ENCODE data around the gene DDO. TPM values are rescaled to one million over a fixed set of nuclear protein-coding genes. Genes with fewer than 3 reads are reported as not detected.

Gene DDO
- total RNA-seq, 1 experiment from 2014 or later = 1.6 TPM

- H3K4me1 Mint-ChIP-seq (ENCODE audit: low read depth, unreplicated experiment) = peaks cover 30% of the 10 kb centered on the region
- DNase-seq = no peak
- peaks cover 5% of the 10 kb centered on the region for H3K36me3 Mint-ChIP-seq (ENCODE audit: insufficient read depth, unreplicated experiment)
- CTCF ChIA-PET = no interaction called here
- H3K9me3 Mint-ChIP-seq (ENCODE audit: low read depth, unreplicated experiment) = peaks cover 5% of the 10 kb centered on the region
- TF ChIP-seq, protein P1, sequence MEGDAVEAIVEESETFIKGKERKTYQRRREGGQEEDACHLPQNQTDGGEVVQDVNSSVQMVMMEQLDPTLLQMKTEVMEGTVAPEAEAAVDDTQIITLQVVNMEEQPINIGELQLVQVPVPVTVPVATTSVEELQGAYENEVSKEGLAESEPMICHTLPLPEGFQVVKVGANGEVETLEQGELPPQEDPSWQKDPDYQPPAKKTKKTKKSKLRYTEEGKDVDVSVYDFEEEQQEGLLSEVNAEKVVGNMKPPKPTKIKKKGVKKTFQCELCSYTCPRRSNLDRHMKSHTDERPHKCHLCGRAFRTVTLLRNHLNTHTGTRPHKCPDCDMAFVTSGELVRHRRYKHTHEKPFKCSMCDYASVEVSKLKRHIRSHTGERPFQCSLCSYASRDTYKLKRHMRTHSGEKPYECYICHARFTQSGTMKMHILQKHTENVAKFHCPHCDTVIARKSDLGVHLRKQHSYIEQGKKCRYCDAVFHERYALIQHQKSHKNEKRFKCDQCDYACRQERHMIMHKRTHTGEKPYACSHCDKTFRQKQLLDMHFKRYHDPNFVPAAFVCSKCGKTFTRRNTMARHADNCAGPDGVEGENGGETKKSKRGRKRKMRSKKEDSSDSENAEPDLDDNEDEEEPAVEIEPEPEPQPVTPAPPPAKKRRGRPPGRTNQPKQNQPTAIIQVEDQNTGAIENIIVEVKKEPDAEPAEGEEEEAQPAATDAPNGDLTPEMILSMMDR (IDR thresholded peaks at IDR 0.05; ENCODE audit: unreplicated experiment) = no peak
- peaks cover 65% of the 10 kb centered on the region for H3K27me3 Mint-ChIP-seq (ENCODE audit: unreplicated experiment)
- intact Hi-C loops (cut with micrococcal nuclease; ENCODE audit: unreplicated experiment) = no loop called here
- H3K27ac Mint-ChIP-seq (ENCODE audit: unreplicated experiment) = no peak overlapping the region
- BruUV-seq (replicated peaks) = no TSS peak
- H3K4me3 Mint-ChIP-seq (ENCODE audit: low read depth, unreplicated experiment) = no peak overlapping the region
These were observed 55.8 kb downstream of the DDO start for GRCh38 chr6:110359556-110359955.

GRCh38 chr6:110358553-110359160, 56.7 kb downstream of the DDO start:
- no TSS peak for BruUV-seq (replicated peaks)
- H3K36me3 Mint-ChIP-seq (ENCODE audit: insufficient read depth, unreplicated experiment) = peaks cover 5% of the 10 kb centered on the region
- intact Hi-C loops (cut with micrococcal nuclease; ENCODE audit: unreplicated experiment) = no loop called here
- peaks cover 61% of the 10 kb centered on the region for H3K27me3 Mint-ChIP-seq (ENCODE audit: unreplicated experiment)
- CTCF ChIA-PET = no interaction called here
- H3K27ac Mint-ChIP-seq (ENCODE audit: unreplicated experiment) = no peak overlapping the region
- TF ChIP-seq, protein P1 (IDR thresholded peaks at IDR 0.05; ENCODE audit: unreplicated experiment) = no peak
- peak overlapping the region; percentile 27 for H3K4me3 Mint-ChIP-seq (ENCODE audit: low read depth, unreplicated experiment)
- DNase-seq = no peak
- peaks cover 5% of the 10 kb centered on the region for H3K9me3 Mint-ChIP-seq (ENCODE audit: low read depth, unreplicated experiment)
- H3K4me1 Mint-ChIP-seq (ENCODE audit: low read depth, unreplicated experiment) = peaks cover 30% of the 10 kb centered on the region

DNA sequence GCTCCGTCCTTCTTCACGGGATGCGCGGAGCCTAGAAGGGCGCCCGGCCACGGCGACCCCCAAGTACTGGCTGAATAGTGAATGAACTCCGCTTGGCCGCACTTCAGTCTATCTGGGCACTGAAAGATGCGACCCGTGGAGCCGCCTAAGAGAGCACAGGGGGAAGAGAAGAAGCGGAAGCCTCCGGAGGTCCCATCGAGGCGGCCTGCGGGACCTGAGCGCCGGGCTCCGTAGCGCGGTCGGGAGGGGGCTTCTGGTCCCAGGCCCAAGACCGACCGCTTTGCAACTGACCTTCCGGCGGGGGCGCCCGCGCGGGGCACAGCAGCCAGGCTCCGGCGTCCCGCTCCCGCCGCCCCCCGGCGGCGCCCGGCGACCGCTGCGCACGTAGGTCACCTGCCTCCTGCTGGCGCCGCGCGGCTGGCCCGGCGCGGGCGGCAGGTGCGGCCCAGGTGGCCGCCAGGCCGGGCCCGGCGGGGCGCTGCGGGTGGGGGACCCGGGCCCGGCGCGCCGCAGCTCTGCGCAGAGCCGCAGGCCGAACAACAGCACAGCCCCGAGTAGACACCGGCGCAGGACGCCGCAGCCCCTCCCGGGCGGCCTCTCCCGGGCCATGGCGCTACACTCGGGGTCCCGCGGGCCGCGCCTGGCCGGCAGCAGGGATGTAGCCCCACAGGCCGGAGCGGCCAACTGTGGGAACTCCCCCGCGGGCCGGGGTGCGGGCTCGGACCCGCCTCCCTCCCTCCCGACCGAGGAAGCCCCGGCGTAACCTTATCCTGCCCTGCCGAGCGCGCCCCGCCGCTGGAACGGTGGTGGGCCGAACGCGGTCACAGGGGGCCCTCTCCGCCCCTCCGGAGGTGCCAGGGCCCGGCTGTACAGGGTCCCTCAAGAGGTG, 57.5 kb downstream of the DDO start, which contains the start of gene METTL24:
METTL24 (minus strand) TSS at position 686 of the 889 bp plus-strand sequence; CDS start at position 609, 77 bp downstream.
- peak; percentile 44 for DNase-seq
- Mint-ChIP-seq H3K27ac (ENCODE audit: unreplicated experiment) (no peak within 1 kb of the TSS), H3K27me3 (ENCODE audit: unreplicated experiment) (peaks cover 64% of the 10 kb centered on the region), H3K4me3 (ENCODE audit: low read depth, unreplicated experiment) (peak within 1 kb of the TSS; percentile 62), H3K36me3 (ENCODE audit: insufficient read depth, unreplicated experiment) (peaks cover 5% of the 10 kb centered on the region), H3K4me1 (ENCODE audit: low read depth, unreplicated experiment) (peaks cover 30% of the 10 kb centered on the region), H3K9me3 (ENCODE audit: low read depth, unreplicated experiment) (peaks cover 5% of the 10 kb centered on the region)
- BruUV-seq (replicated peaks) = no TSS peak
- TF ChIP-seq, protein P1 (IDR thresholded peaks at IDR 0.05; ENCODE audit: unreplicated experiment) = no peak
- CTCF ChIA-PET = no interaction called here
- intact Hi-C loops (cut with micrococcal nuclease; ENCODE audit: unreplicated experiment) = no loop called here

DNA sequence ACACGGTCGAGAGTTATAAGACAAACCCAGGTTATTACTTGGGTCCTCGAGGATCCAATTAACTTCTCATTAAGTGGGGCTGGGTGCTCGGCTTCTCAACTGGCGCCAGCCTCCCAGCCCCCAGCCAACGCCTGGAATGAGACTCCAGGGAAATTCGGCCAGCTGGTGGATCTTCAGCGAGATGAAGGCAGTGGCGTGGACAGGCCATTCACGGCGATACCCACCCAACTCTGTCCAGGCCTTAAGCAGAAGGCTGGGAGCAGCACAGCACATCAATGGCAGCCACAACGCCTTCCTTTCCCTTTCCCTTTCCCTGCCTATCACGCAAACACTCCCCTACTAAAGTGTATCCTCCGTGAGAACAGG, 58.1 kb downstream of the DDO start:
- peaks cover 5% of the 10 kb centered on the region for H3K36me3 Mint-ChIP-seq (ENCODE audit: insufficient read depth, unreplicated experiment)
- CTCF ChIA-PET = no interaction called here
- H3K4me3 Mint-ChIP-seq (ENCODE audit: low read depth, unreplicated experiment) = peak overlapping the region; percentile 62
- peaks cover 57% of the 10 kb centered on the region for H3K27me3 Mint-ChIP-seq (ENCODE audit: unreplicated experiment)
- H3K27ac Mint-ChIP-seq (ENCODE audit: unreplicated experiment) = no peak overlapping the region
- peaks cover 3% of the 10 kb centered on the region for H3K9me3 Mint-ChIP-seq (ENCODE audit: low read depth, unreplicated experiment)
- TF ChIP-seq, protein P1 (IDR thresholded peaks at IDR 0.05; ENCODE audit: unreplicated experiment) = no peak
- peaks cover 30% of the 10 kb centered on the region for H3K4me1 Mint-ChIP-seq (ENCODE audit: low read depth, unreplicated experiment)
- no TSS peak for BruUV-seq (replicated peaks)
- no peak for DNase-seq
- intact Hi-C loops (cut with micrococcal nuclease; ENCODE audit: unreplicated experiment) = no loop called here

All from Calu3 (cell line).